ENCODE measurements around the gene C16orf92.

The C16orf92 gene, protein sequence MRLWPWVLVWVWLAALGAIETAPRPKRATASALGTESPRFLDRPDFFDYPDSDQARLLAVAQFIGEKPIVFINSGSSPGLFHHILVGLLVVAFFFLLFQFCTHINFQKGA

DNA sequence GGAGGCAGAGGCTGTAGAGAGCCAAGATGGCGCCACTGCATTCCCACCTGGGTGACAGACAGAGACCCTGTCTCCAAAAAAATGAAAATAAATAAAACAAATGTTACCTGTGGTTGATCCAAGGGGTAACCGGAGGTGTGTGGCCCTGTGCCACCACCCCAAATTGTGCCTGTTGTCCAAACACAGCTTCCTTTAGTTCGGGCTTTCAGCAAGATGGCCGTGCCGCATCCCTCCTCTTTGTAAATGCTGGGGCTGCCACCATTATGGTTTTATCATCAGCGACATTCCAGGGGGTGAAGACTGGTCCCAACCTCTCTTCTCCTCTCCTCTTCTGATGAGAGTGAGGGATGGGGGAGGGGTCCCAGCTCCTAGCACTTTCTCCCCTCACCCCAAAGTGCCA, at the start of gene C16orf92:
Gene C16orf92, plus strand, starts transcription at position 312 of the 400 bp plus-strand sequence. CDS start 143 bp downstream, outside the sequence.
- TF ChIP-seq, protein P1, sequence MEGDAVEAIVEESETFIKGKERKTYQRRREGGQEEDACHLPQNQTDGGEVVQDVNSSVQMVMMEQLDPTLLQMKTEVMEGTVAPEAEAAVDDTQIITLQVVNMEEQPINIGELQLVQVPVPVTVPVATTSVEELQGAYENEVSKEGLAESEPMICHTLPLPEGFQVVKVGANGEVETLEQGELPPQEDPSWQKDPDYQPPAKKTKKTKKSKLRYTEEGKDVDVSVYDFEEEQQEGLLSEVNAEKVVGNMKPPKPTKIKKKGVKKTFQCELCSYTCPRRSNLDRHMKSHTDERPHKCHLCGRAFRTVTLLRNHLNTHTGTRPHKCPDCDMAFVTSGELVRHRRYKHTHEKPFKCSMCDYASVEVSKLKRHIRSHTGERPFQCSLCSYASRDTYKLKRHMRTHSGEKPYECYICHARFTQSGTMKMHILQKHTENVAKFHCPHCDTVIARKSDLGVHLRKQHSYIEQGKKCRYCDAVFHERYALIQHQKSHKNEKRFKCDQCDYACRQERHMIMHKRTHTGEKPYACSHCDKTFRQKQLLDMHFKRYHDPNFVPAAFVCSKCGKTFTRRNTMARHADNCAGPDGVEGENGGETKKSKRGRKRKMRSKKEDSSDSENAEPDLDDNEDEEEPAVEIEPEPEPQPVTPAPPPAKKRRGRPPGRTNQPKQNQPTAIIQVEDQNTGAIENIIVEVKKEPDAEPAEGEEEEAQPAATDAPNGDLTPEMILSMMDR (IDR thresholded peaks at IDR 0.05; ENCODE audit: low read depth, low read length, missing control alignments): no peak
- DNase-seq (ENCODE audit: low read depth): no peak

DNA sequence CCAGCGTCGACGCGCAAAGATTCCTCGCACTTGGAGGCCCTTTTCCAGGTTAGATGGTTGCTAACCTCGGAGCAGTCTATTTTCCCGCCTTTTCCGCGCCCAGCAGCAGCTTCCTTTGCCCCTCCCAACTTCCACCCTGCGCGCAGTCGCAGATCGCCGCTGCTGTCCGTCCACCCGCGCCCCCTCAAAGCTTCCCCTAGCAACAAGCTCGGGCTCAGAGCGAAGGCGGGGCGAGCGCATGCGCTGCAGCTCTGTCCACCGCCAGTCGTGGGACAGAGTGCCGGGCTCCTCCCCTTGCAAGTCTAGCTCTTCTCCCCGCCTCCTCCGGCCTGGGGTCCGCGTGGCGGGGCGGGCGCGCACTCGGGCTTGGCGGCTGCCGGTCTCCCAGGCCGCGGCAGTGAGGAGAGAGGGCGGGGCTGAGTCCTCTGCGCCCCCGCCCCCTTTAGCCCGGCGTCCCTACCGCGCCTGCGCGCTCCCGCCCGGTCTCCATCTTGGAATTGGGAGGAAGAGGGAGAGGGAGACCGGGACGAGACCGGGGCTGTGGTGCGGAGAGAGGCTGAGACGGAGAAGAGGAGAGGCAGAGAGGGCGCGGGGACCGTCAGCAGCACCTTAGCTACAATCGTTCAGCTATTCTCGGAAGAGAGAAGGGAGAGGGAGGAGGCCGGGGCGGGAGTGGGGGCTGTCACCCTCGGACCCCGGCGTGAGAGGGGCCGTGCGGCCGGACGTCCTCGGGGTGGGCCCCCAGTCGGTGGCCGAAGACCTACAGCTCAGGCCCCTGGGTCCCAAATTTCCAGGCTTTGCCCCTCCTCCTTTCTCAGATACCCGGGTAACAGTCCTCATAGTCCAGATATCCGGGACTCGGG, 49.4 kb upstream of the C16orf92 start, which contains the start of gene TAOK2:
Gene TAOK2, plus strand, starts transcription at position 485 of the 863 bp plus-strand sequence. CDS start 3,905 bp downstream, outside the sequence.
- peak within 1 kb of the TSS; percentile 97 for H3K4me3 ChIP-seq (ENCODE audit: low read depth, low read length)
- TF ChIP-seq, protein P1 (IDR thresholded peaks at IDR 0.05; ENCODE audit: low read depth, low read length, missing control alignments): no peak

More for the DNA sequence above, at the start of gene C16orf92:
- no peak within 1 kb of the TSS for H3K4me3 ChIP-seq (ENCODE audit: low read depth, low read length)

DNA sequence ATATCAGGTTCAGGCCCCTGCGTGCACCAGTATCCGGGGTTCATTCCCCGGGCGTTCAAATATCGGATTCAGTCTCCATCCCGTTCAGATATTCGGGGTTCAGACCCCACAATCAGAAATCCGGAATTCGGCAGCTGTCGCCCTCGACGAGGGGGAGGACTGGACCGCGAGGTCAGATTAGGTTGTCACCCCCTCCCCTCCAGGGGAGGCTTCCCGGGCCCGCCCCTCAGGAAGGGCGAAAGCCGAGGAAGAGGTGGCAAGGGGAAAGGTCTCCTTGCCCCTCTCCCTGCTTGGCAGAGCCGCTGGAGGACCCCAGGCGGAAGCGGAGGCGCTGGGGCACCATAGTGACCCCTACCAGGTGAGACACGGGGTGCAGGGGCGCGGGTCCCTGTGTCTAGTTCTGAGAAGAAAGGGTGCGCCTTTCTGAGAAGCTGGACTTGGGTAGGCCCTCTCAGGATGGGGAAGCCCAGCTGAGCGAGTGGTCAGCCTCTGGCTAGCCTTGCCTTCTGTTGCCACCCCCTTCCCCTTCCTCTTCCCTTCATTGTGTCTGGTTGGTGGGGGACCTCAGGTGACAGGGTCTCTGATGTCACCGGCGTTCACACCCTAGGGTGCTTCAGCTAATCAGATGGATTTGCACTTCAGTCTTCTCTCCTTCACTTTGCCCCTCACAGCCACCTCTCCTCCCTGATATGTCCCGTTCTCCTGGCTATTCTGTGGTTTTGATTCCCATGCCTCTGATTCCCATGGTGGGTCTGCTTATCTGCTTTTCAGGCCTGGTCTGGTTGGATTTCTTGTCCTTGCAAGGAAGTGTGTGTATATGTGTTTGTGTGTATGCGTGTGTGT, 48.5 kb upstream of the C16orf92 start:
- TF ChIP-seq, protein P1 (IDR thresholded peaks at IDR 0.05; ENCODE audit: low read depth, low read length, missing control alignments): peak; percentile 8
- no peak for DNase-seq (ENCODE audit: low read depth)
- peak overlapping the region; percentile 97 for H3K4me3 ChIP-seq (ENCODE audit: low read depth, low read length)

More for the DNA sequence above, 49.4 kb upstream of the C16orf92 start, which contains the start of gene TAOK2:
- DNase-seq (ENCODE audit: low read depth): peak; percentile 95

DNA sequence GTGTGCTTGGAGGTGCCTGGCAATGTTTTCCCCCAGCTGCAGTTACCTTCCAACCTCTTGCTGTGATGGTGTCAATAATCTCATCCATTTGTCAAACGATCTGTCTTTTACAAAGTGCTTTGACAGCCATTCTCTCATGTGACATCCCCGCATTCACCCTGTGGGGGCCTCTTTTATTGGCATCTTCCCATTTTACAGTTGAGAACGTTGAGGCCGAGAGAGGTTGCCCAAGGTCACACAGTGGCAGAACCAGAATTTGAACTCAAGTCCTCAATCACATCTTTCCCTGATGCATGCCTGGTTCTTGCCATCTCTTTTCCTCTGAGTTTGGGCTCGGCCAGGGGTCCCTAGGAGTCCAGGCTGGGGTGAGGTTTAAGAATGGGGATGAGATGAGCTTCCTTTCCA, 47.9 kb upstream of the C16orf92 start:
- TF ChIP-seq, protein P1 (IDR thresholded peaks at IDR 0.05; ENCODE audit: low read depth, low read length, missing control alignments): no peak
- H3K4me3 ChIP-seq (ENCODE audit: low read depth, low read length): peak overlapping the region; percentile 97
- DNase-seq (ENCODE audit: low read depth): no peak

DNA sequence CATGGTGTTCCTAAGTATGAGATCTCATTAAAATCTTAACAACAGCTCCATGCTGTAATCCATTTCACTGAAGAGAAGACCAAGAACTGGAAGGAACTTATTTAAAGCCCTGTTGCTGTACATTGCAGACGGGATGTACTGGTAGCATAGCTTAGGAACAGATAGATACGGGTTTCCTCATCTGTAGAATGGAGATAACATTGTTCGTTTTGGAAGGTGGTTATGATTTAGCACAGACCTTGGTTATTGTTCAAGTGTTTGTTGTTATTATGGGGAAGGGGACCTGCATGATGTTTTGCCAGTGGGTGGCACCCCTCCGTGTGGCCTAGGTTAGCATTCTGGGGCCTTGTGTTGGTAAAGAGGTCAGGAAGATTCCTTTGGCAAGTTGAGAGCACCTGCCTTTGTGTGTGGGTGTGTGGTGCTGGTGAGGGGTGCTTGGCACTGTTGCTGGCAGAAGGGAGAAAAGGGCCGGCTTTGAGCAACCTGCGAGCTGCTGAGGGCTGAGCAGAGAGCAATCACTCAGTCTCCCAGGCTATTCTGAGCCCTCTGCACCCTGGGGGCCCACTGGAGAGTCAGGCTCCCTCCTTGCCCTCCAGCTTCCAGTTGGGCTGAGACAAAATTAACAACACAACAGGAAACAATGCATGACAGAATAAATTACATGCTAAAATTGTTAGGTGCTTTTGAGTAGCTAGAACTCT, 47.0 kb upstream of the C16orf92 start:
- H3K4me3 ChIP-seq (ENCODE audit: low read depth, low read length): peak overlapping the region; percentile 97
- TF ChIP-seq, protein P1 (IDR thresholded peaks at IDR 0.05; ENCODE audit: low read depth, low read length, missing control alignments): no peak
- no peak for DNase-seq (ENCODE audit: low read depth)
